Esophagus squamous epithelium (tissue), 5 donors: ENCODE results near the gene PIGR. TPM values are rescaled to one million over a fixed set of nuclear protein-coding genes. Genes with fewer than 3 reads are reported as not detected.

Source experiments
- DNase-seq: peaks from one replicate; lab custom pipeline; 2025; lab: John Stamatoyannopoulos, UW
- H3K27ac ChIP-seq, 4 donors: fragments of 200-600 bp; sonication (generic); one replicate each; pipeline ENCODE4 v1.5.1; 2016 to 2019; ENCODE audit warnings: mild to moderate bottlenecking in 1 of 4
- H3K27me3 ChIP-seq, 4 donors: fragments of 200-600 bp; sonication (generic); 1 replicate in 3 of 4; 2 replicates in 1 of 4; pipeline versions ENCODE4 v1.5.1 to v1.6.0; 2017 to 2021; ENCODE audit warnings: antibody characterized with exemption in 1 of 4
- H3K36me3 ChIP-seq, 3 donors: fragments of 200-600 bp; sonication (generic); one replicate each; pipeline ENCODE4 v1.5.1; 2016 to 2019
- H3K4me1 ChIP-seq, 3 donors: fragments of 200-600 bp; sonication (generic); one replicate each; pipeline ENCODE4 v1.5.1; 2017 to 2019
- H3K4me3 ChIP-seq, 4 donors: fragments of 200-600 bp; sonication (generic); 1 replicate in 3 of 4; 2 replicates in 1 of 4; pipeline ENCODE4 v1.5.1; 2016 to 2019; ENCODE audit warnings: mild to moderate bottlenecking in 2 of 4, moderate library complexity in 1 of 4
- H3K9me3 ChIP-seq, 3 donors: fragments of 200-600 bp; sonication (generic); one replicate each; pipeline ENCODE4 v1.5.1; 2016 to 2019
- CTCF ChIP-seq, 6 experiments: fragments of 450-650 bp in 4 of 6; fragments of 200-600 bp in 2 of 6; sonication (generic) in 2 of 6; IDR thresholded peaks; one replicate each; pipeline ENCODE4 v1.5.1; 2016 to 2019; ENCODE audit warnings: antibody characterized with exemption in 6 of 6, mild to moderate bottlenecking in 4 of 6, moderate library complexity in 4 of 6
- POLR2A ChIP-seq, 4 donors: fragments of 450-650 bp; IDR thresholded peaks; one replicate each; pipeline ENCODE4 v1.6.1; 2017; ENCODE audit warnings: antibody characterized with exemption in 4 of 4, mild to moderate bottlenecking in 4 of 4, moderate library complexity in 3 of 4
- WGBS, 2 donors: methylation state at CpG; one replicate each; pipeline ENCODE4 v1.1.5; 2018; 5-methylcytosine and 5-hydroxymethylcytosine counted together
- intact Hi-C: fragments of 100-400 bp; cut with DNase I; formaldehyde crosslinking; loops from one replicate; pipeline ENCODE4 v1.15.0; 2022
- total RNA-seq, 4 donors: library from RNA; depleted of rRNA; stranded (reverse); fragments of >200 nt; gene quantifications; one replicate each; pipeline ENCODE4 v1.1.0, GENCODE V29; 2016
- donor health status: DM: yes; HTN: yes; CAD: no.

The PIGR gene
- total RNA-seq, 4 donors from 2014 or later, result 0.99 to 144 (median 1.1) TPM; not detected in 1

GRCh38 chr1:206951318-206952100, 5.2 kb upstream of the PIGR start:
- intact Hi-C loops, result no loop called here
- no peak for TF ChIP-seq POLR2A (IDR thresholded peaks at IDR 0.05)
- no peak for TF ChIP-seq CTCF (IDR thresholded peaks at IDR 0.05)
- peak overlapping the region; percentile 84 to 88 (median 84) for H3K27ac ChIP-seq
- H3K9me3 ChIP-seq, result no peaks in the 10 kb centered on the region
- H3K36me3 ChIP-seq, result no peaks in the 10 kb centered on the region
- DNase-seq, result no peak
- peaks cover 0 to 4% (median 0%) of the 10 kb centered on the region in 4 donors for H3K27me3 ChIP-seq
- 55 to 69% methylated on average over 3 of the region's 4 CpGs for WGBS, 2 donors
- peaks cover 30 to 52% (median 39%) of the 10 kb centered on the region in 3 donors for H3K4me1 ChIP-seq
- no peak overlapping the region for H3K4me3 ChIP-seq

- Histone ChIP-seq H3K4me3 (no peak overlapping the region), H3K27me3 (peaks cover 0 to 17% (median 0%) of the 10 kb centered on the region in 4 donors), H3K9me3 (no peaks in the 10 kb centered on the region), H3K4me1 (peaks cover 24 to 35% (median 25%) of the 10 kb centered on the region in 3 donors), H3K36me3 (no peaks in the 10 kb centered on the region), H3K27ac (no peak overlapping the region)
- WGBS, 2 donors, result 86 to 90% methylated on average over 5 of the region's 5 CpGs
- TF ChIP-seq CTCF (IDR thresholded peaks at IDR 0.05) (no peak), POLR2A (IDR thresholded peaks at IDR 0.05) (no peak)
- intact Hi-C loops, result no loop called here
- no peak for DNase-seq
Observed at GRCh38 chr1:206949641-206950040, 3.4 kb upstream of the PIGR start.

- H3K4me1 ChIP-seq, result peaks cover 20 to 31% (median 21%) of the 10 kb centered on the region in 3 donors
- H3K9me3 ChIP-seq, result no peaks in the 10 kb centered on the region
- DNase-seq, result no peak
- no peaks in the 10 kb centered on the region for H3K36me3 ChIP-seq
- WGBS, 2 donors, result 66 to 90% methylated on average over 3 of the region's 4 CpGs
- peaks cover 0 to 21% (median 0%) of the 10 kb centered on the region in 4 donors for H3K27me3 ChIP-seq
- TF ChIP-seq CTCF (IDR thresholded peaks at IDR 0.05) (no peak), POLR2A (IDR thresholded peaks at IDR 0.05) (no peak)
- H3K4me3 ChIP-seq, result no peak overlapping the region
- H3K27ac ChIP-seq, result no peak overlapping the region
- intact Hi-C loops, result no loop called here
Observed at GRCh38 chr1:206949208-206949607, 2.9 kb upstream of the PIGR start.

GRCh38 chr1:206947255-206947654, 989 bp upstream of the PIGR start:
- no peak for TF ChIP-seq CTCF (IDR thresholded peaks at IDR 0.05)
- no peak for TF ChIP-seq POLR2A (IDR thresholded peaks at IDR 0.05)
- no peak for DNase-seq
- intact Hi-C loops, result no loop called here
- Histone ChIP-seq H3K4me1 (peaks cover 6 to 11% (median 7%) of the 10 kb centered on the region in 3 donors), H3K36me3 (no peaks in the 10 kb centered on the region), H3K27me3 (peaks cover 0 to 21% (median 0%) of the 10 kb centered on the region in 4 donors), H3K27ac (peak overlapping the region in 1 of 4 donors; percentile 21), H3K9me3 (no peaks in the 10 kb centered on the region), H3K4me3 (no peak overlapping the region)
- WGBS, 2 donors, result 76 to 81% methylated on average over 1 of the region's 3 CpGs

GRCh38 chr1:206945779-206946178, 487 bp downstream of the PIGR start:
- Histone ChIP-seq H3K4me1 (peaks cover 0 to 10% (median 1%) of the 10 kb centered on the region in 3 donors), H3K36me3 (no peaks in the 10 kb centered on the region), H3K27me3 (peaks cover 0 to 21% (median 0%) of the 10 kb centered on the region in 4 donors), H3K27ac (no peak overlapping the region), H3K4me3 (peak overlapping the region in 1 of 4 donors; percentile 43), H3K9me3 (no peaks in the 10 kb centered on the region)
- intact Hi-C loops, result no loop called here
- TF ChIP-seq CTCF (IDR thresholded peaks at IDR 0.05) (no peak), POLR2A (IDR thresholded peaks at IDR 0.05) (no peak)
- no peak for DNase-seq
- WGBS, 2 donors, result 85 to 91% methylated on average over 4 of the region's 4 CpGs
